Measurements from ENCODE around the gene KRTCAP3.

Gene KRTCAP3

DNA sequence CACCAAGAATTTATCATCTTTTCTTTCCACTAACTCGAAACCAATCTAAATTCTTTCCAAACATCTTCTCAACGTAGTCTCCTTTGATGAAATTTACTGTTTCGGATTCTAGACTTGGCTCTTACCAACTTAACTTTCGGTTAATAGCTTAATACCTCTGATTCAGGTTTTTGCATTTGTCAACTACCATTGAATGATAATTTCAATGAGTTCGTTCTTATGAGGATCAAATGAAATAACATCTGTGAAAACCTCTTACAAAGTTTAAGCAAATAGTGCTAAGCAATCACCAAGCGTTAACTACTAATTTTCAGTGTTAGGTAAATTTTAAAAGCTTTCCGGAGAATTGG is 14.3 kb upstream of the KRTCAP3 start:
- H3K27ac ChIP-seq: peak overlapping the region; percentile 86
- no peak for TF ChIP-seq ZFX (IDR thresholded peaks at IDR 0.05; ENCODE audit: borderline replicate concordance)
- TF ChIP-seq, protein P1, sequence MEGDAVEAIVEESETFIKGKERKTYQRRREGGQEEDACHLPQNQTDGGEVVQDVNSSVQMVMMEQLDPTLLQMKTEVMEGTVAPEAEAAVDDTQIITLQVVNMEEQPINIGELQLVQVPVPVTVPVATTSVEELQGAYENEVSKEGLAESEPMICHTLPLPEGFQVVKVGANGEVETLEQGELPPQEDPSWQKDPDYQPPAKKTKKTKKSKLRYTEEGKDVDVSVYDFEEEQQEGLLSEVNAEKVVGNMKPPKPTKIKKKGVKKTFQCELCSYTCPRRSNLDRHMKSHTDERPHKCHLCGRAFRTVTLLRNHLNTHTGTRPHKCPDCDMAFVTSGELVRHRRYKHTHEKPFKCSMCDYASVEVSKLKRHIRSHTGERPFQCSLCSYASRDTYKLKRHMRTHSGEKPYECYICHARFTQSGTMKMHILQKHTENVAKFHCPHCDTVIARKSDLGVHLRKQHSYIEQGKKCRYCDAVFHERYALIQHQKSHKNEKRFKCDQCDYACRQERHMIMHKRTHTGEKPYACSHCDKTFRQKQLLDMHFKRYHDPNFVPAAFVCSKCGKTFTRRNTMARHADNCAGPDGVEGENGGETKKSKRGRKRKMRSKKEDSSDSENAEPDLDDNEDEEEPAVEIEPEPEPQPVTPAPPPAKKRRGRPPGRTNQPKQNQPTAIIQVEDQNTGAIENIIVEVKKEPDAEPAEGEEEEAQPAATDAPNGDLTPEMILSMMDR (IDR thresholded peaks at IDR 0.05): no peak

DNA sequence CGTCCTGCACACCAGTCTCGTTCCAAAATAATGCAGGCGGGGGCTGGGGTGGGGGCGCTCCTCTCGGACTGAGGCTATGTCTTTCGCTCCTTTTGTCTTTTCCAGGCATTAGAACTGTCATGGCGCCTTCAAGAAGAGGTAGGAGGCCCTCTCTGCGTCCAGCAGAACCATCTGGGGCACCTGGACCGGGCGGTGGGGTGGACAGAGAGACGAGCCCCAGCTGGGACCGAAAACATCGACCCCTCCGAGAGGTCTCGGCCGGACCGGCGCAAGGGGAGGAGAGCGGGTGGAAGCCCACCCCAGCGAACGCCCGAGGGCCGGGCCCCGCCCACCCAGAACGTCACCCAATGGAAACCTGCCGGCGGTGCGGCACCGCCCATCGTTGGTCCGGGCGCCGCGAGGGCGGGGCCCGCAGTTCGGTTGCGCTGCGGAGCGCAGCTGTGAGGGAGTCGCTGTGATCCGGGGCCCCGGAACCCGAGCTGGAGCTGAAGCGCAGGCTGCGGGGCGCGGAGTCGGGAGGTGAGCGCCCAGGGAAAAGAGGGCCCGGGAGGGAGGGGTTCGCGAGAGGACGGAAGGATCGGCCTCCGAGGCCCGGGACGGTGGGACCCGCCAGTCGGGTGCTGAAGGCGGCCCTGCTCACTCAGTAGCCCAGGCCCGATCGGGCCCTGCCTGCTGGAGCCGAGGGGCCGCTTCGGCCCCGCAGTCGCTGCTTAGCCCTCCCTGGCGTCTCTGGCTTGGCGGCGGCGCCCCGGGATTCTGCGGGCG is 13.8 kb upstream of the KRTCAP3 start, which contains the start of gene NRBP1:
Gene NRBP1, plus strand, starts transcription at position 419 of the 765 bp plus-strand sequence. CDS start 4,643 bp downstream, outside the sequence.
- TF ChIP-seq ZFX (IDR thresholded peaks at IDR 0.05; ENCODE audit: borderline replicate concordance): no peak
- TF ChIP-seq, protein P1 (IDR thresholded peaks at IDR 0.05): peak; percentile 20; the same call in 1 of the 2 replicates
- peak within 1 kb of the TSS; percentile 86 for H3K27ac ChIP-seq

DNA sequence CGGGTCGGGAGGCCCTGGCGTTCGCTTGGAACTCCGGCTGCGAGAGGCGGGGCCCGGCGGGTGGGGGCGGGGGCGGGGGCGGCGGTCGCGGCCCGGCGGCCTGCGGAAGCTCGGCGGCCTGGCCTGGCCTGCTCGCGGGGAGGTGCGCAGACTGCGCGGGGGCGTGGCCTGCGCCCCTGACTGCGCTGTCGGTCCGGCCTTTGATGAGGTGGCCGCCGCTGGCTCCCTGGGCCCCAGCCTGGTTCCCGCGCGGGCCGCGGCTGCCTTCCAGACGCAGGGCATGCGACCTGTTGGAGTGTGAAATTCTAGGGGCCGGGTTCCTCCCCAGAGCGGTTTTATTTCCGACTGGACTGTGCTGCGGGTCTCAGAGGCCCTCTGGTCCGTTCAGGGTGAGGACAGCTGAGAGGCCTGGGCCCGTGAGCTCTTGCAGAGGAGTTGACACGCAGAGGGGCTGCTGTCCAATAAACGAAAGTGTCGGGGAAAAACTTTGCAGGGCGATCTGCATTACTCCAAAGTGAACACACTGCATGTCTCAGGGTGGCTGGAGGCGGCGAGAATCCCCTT is 13.1 kb upstream of the KRTCAP3 start:
- H3K27ac ChIP-seq: peak overlapping the region; percentile 86
- TF ChIP-seq, protein P1 (IDR thresholded peaks at IDR 0.05): no peak
- no peak for TF ChIP-seq ZFX (IDR thresholded peaks at IDR 0.05; ENCODE audit: borderline replicate concordance)

DNA sequence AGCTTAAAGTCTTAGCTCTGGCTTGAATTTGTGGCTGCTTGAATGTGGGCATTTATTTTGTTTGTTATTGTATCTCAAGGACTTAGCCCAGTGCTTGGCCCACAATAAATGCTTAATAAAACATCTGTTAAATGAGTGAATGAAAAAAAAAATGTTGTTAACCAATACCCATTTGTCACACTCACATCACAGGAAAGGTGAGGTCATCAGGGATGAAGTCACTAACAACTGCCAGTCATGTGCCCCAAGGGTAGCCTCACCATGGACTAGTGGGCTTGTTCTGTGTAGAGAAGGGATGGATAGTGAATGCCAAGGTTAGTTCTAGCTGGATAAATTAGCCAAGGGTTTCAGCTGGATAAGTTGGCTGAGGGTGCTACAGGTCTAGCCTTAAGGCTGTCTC is 10.8 kb upstream of the KRTCAP3 start:
- H3K27ac ChIP-seq: no peak overlapping the region
- TF ChIP-seq, protein P1 (IDR thresholded peaks at IDR 0.05): no peak
- TF ChIP-seq ZFX (IDR thresholded peaks at IDR 0.05; ENCODE audit: borderline replicate concordance): no peak

- TF ChIP-seq ZFX (IDR thresholded peaks at IDR 0.05; ENCODE audit: borderline replicate concordance): no peak
- TF ChIP-seq, protein P1 (IDR thresholded peaks at IDR 0.05): no peak
- H3K27ac ChIP-seq: no peak overlapping the region
Measured at GRCh38 chr2:27435628-27436027, 6.6 kb upstream of the KRTCAP3 start.

DNA sequence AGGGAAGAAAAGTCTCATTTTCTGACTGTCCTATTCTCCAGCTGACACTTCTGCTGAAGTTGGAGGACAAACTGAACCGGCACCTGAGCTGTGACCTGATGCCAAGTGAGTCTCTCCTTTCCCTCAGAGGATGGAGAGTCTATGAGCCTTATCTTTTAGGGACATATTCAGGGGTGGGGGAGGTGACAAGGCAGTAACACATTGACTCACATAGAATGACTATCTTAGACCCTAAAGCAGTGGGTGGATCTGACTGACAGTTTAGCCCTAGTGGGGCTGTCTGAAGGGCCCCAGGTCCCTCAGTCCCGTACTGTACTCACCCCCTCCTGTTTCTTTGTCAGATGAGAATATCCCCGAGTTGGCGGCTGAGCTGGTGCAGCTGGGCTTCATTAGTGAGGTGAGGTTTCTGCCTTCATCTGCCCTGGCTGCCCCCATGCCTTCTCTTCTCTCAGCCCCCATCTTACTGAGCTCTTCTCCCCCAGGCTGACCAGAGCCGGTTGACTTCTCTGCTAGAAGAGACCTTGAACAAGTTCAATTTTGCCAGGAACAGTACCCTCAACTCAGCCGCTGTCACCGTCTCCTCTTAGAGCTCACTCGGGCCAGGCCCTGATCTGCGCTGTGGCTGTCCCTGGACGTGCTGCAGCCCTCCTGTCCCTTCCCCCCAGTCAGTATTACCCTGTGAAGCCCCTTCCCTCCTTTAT is 805 bp upstream of the KRTCAP3 start:
- H3K27ac ChIP-seq: peak overlapping the region; percentile 83
- TF ChIP-seq, protein P1 (IDR thresholded peaks at IDR 0.05): no peak
- no peak for TF ChIP-seq ZFX (IDR thresholded peaks at IDR 0.05; ENCODE audit: borderline replicate concordance)

DNA sequence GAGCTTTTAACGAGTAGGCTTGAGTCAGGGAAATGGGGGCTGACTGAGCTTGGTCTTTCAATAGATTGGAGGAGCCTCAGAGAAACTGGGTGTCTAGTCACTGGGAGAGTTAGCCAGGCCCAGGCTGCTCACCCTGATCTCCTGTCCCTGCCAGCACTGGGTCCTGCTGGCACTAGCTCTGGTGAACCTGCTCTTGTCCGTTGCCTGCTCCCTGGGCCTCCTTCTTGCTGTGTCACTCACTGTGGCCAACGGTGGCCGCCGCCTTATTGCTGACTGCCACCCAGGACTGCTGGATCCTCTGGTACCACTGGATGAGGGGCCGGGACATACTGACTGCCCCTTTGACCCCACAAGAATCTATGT is 720 bp downstream of the KRTCAP3 start:
- H3K27ac ChIP-seq: peak overlapping the region; percentile 83
- TF ChIP-seq, protein P1 (IDR thresholded peaks at IDR 0.05): no peak
- no peak for TF ChIP-seq ZFX (IDR thresholded peaks at IDR 0.05; ENCODE audit: borderline replicate concordance)
